Measurements from ENCODE around the gene PPP2R3A. TPM values are rescaled to one million over a fixed set of nuclear protein-coding genes. Genes with fewer than 3 reads are reported as not detected.

Gene PPP2R3A
- total RNA-seq, 2 donors from 2014 or later, result 9.0 to 25.9 TPM

DNA sequence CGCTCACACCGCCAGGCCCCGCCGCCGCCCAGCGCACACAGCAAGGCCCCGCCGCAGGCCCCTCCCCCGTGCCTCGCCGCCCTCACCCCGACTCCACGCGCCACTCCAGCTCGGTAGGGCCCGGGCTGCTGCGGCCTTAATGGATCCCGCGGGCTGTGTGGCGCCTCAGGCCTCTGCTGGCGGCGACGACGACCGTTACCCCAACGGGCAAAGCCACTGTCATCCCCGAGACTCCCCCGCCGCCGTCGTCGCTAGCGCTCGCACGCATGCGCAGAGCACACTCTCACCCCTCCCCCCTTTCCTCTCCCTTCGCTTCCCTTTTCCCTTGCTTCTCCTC, 230.5 kb downstream of the PPP2R3A start, which contains the start of gene MSL2:
MSL2 (minus strand) TSS at position 272 of the 337 bp plus-strand sequence. CDS start 1,222 bp downstream, outside the sequence.
- Histone ChIP-seq H3K36me3 (no peaks in the 10 kb centered on the region), H3K9me3 (no peaks in the 10 kb centered on the region), H3K27me3 (replicated peaks; ENCODE audit: insufficient read depth) (no peaks in the 10 kb centered on the region), H3K4me3 (peak within 1 kb of the TSS; percentile 88 to 99), H3K27ac (peak within 1 kb of the TSS; percentile 99 to 100), H3K4me1 (replicated peaks) (peaks cover 2% of the 10 kb centered on the region)
- 0% methylated on average over 22 of the region's 37 CpGs for whole genome bisulfite sequencing
- intact Hi-C loops (cut with DNase I), result loop anchor here (5.0 to 10.0 kb wide), 3 partner anchors 56 to 159 kb away; partner anchors contain the start of gene PCCB
- TF ChIP-seq POLR2A (IDR thresholded peaks at IDR 0.05), result peak; percentile 74
- TF ChIP-seq, protein P1, sequence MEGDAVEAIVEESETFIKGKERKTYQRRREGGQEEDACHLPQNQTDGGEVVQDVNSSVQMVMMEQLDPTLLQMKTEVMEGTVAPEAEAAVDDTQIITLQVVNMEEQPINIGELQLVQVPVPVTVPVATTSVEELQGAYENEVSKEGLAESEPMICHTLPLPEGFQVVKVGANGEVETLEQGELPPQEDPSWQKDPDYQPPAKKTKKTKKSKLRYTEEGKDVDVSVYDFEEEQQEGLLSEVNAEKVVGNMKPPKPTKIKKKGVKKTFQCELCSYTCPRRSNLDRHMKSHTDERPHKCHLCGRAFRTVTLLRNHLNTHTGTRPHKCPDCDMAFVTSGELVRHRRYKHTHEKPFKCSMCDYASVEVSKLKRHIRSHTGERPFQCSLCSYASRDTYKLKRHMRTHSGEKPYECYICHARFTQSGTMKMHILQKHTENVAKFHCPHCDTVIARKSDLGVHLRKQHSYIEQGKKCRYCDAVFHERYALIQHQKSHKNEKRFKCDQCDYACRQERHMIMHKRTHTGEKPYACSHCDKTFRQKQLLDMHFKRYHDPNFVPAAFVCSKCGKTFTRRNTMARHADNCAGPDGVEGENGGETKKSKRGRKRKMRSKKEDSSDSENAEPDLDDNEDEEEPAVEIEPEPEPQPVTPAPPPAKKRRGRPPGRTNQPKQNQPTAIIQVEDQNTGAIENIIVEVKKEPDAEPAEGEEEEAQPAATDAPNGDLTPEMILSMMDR (IDR thresholded peaks at IDR 0.05), result no peak
- DNase-seq (ENCODE audit: low spot score), result no peak

GRCh38 chr3:136196401-136197158, 231.1 kb downstream of the PPP2R3A start:
- peaks cover 2% of the 10 kb centered on the region for H3K4me1 ChIP-seq (replicated peaks)
- TF ChIP-seq POLR2A (IDR thresholded peaks at IDR 0.05) (peak; percentile 75), POLR2AphosphoS5 (IDR thresholded peaks at IDR 0.05) (peak; percentile 94)
- TF ChIP-seq, protein P1 (IDR thresholded peaks at IDR 0.05), result peak in 2 of 4 experiments; percentile 12 to 19
- peak; percentile 99 for DNase-seq (ENCODE audit: low spot score)
- WGBS, result under 1% methylated on average over 64 of the region's 64 CpGs
- no peaks in the 10 kb centered on the region for H3K9me3 ChIP-seq
- no peaks in the 10 kb centered on the region for H3K27me3 ChIP-seq (replicated peaks; ENCODE audit: insufficient read depth)
- peak overlapping the region; percentile 88 to 99 for H3K4me3 ChIP-seq
- H3K36me3 ChIP-seq, result no peaks in the 10 kb centered on the region
- H3K27ac ChIP-seq, result peak overlapping the region; percentile 99 to 100
- intact Hi-C loops (cut with DNase I), result loop anchor here (5.0 to 10.0 kb wide), 3 partner anchors 56 to 158 kb away; partner anchors contain the start of gene PCCB

- intact Hi-C loops (cut with DNase I), result loop anchor here (5.0 to 10.0 kb wide), 3 partner anchors 55 to 158 kb away; partner anchors contain the start of gene PCCB
- H3K36me3 ChIP-seq, result no peaks in the 10 kb centered on the region
- 21% methylated on average over 15 of the region's 15 CpGs for WGBS
- H3K27me3 ChIP-seq (replicated peaks; ENCODE audit: insufficient read depth), result no peaks in the 10 kb centered on the region
- H3K9me3 ChIP-seq, result no peaks in the 10 kb centered on the region
- no peak for DNase-seq (ENCODE audit: low spot score)
- H3K27ac ChIP-seq, result peak overlapping the region; percentile 99 to 100
- peak overlapping the region; percentile 88 to 99 for H3K4me3 ChIP-seq
- H3K4me1 ChIP-seq (replicated peaks), result peaks cover 2% of the 10 kb centered on the region
- TF ChIP-seq, protein P1 (IDR thresholded peaks at IDR 0.05), result no peak
- TF ChIP-seq POLR2A (IDR thresholded peaks at IDR 0.05), result no peak
- TF ChIP-seq POLR2AphosphoS5 (IDR thresholded peaks at IDR 0.05), result no peak
Measured at GRCh38 chr3:136197159-136197793, 231.7 kb downstream of the PPP2R3A start.

Small RNAs within 50 kb of the gene (small RNA-seq; reads per million reads assigned to genes)
- 0 reads per million in 2 donors for gene AC092989.1

Other genes starting within 250 kb of the PPP2R3A start
- gene MSL2, start 230.6 kb downstream of the PPP2R3A start, total RNA-seq, result 10 to 100 TPM; 25.9 to 44.2 TPM

All from prostate gland (tissue), 2 donors.